T-cell (primary cell): ENCODE results near the gene SLC44A2. TPM values are rescaled to one million over a fixed set of nuclear protein-coding genes. Genes with fewer than 3 reads are reported as not detected.

Experiments
- total RNA-seq, 35 experiments: library from RNA in 6 of 35; stranded (reverse) in 6 of 35; fragments of 120-200 nt in 1 of 35; gene quantifications; one replicate each; pipeline versions ENCODE4 v1.2.1 to v1.2.4 and lab custom pipeline; 2013 to 2026

Gene SLC44A2
- total RNA-seq, 5 donors from 2014 or later (not counting 1 experiment from before 2014, with no cell fraction given) = 204 to 228 (median 218) TPM

Other genes starting within 250 kb of the SLC44A2 start
- 100 to 1,000 TPM; 277 to 346 (median 323) TPM for gene TYK2, start 245.0 kb upstream of the SLC44A2 start, total RNA-seq
- gene CDC37, start 222.0 kb upstream of the SLC44A2 start, total RNA-seq = 100 to 1,000 TPM; 163 to 205 (median 190) TPM
- gene PDE4A, start 205.0 kb upstream of the SLC44A2 start, total RNA-seq = 10 to 100 TPM in 1 of 5 donors, 1 to 10 TPM in 4; 2.2 to 13.3 (median 6.2) TPM
- 10 to 100 TPM; 18.4 to 64.2 (median 56.0) TPM for gene KEAP1, start 122.2 kb upstream of the SLC44A2 start, total RNA-seq
- 10 to 100 TPM in 1 of 5 donors, 1 to 10 TPM in 4; 1.9 to 25.0 (median 6.5) TPM for gene S1PR5, start 108.1 kb upstream of the SLC44A2 start, total RNA-seq
- gene ATG4D, start 81.6 kb upstream of the SLC44A2 start, total RNA-seq = 10 to 100 TPM; 55.7 to 63.0 (median 60.9) TPM
- 10 to 100 TPM; 50.9 to 94.8 (median 79.1) TPM for gene KRI1, start 59.5 kb upstream of the SLC44A2 start, total RNA-seq
- gene CDKN2D, start 56.6 kb upstream of the SLC44A2 start, total RNA-seq = 10 to 100 TPM; 24.0 to 51.5 (median 32.5) TPM
- 1 to 10 TPM in 2 of 5 donors, under 1 TPM in 1, not detected in 2; 0.30 to 1.6 (median 1.1) TPM for gene AP1M2, start 38.2 kb upstream of the SLC44A2 start, total RNA-seq
- gene ILF3, start 28.8 kb downstream of the SLC44A2 start, total RNA-seq = 100 to 1,000 TPM; 331 to 490 (median 370) TPM
- 10 to 100 TPM; 47.7 to 68.1 (median 55.1) TPM for gene QTRT1, start 75.9 kb downstream of the SLC44A2 start, total RNA-seq
- 100 to 1,000 TPM; 272 to 329 (median 297) TPM for gene DNM2, start 92.5 kb downstream of the SLC44A2 start, total RNA-seq
- gene TMED1, start 210.7 kb downstream of the SLC44A2 start, total RNA-seq = 10 to 100 TPM in 2 of 5 donors, 1 to 10 TPM in 3; 6.1 to 11.4 (median 9.5) TPM
- gene C19orf38, start 222.9 kb downstream of the SLC44A2 start, total RNA-seq = 1 to 10 TPM in 3 of 5 donors, under 1 TPM in 2; 0.51 to 1.8 (median 1.0) TPM
- gene CARM1, start 246.0 kb downstream of the SLC44A2 start, total RNA-seq = 10 to 100 TPM; 22.3 to 35.2 (median 30.8) TPM